MM.1S (cell line): ENCODE results near the gene CNIH3.

Experiments
- DNase-seq: peaks from one replicate; pipeline ENCODE4 v3.0.0-alpha.2; 2015
- H2AFZ ChIP-seq: fragments of 300-600 bp; sonication (generic); 2 replicates; pipeline ENCODE4 v1.6.0; 2016; ENCODE audit warnings: antibody characterized with exemption, low read length
- H3F3A ChIP-seq: fragments of 300-600 bp; sonication (generic); 2 replicates; pipeline ENCODE4 v1.6.1; 2016; ENCODE audit warnings: mild to moderate bottlenecking, antibody characterized with exemption, low read length, moderate library complexity, mixed read lengths; ENCODE audit not compliant: insufficient read depth
- H3K27ac ChIP-seq: fragments of 300-600 bp; sonication (generic); 2 replicates; pipeline ENCODE4 v1.5.1; 2016; ENCODE audit warnings: mild to moderate bottlenecking, low read length
- H3K27me3 ChIP-seq: fragments of 300-600 bp; sonication (generic); replicated peaks from 2 replicates; pipeline ENCODE4 v1.6.0; 2016; ENCODE audit warnings: low read length; ENCODE audit not compliant: insufficient read depth
- H3K36me3 ChIP-seq: fragments of 300-600 bp; sonication (generic); replicated peaks from 2 replicates; pipeline ENCODE4 v1.6.1; 2016; ENCODE audit warnings: mild to moderate bottlenecking, low read length, mixed read lengths; ENCODE audit not compliant: insufficient read depth
- H3K4me1 ChIP-seq: fragments of 300-600 bp; sonication (generic); 2 replicates; pipeline ENCODE4 v1.6.1; 2016; ENCODE audit warnings: low read length, mixed read lengths
- H3K4me2 ChIP-seq: fragments of 300-600 bp; sonication (generic); 2 replicates; pipeline ENCODE4 v1.6.0; 2016; ENCODE audit warnings: low read depth, low read length
- H3K4me3 ChIP-seq: fragments of 300-600 bp; sonication (generic); 2 replicates; pipeline ENCODE4 v1.5.1; 2016; ENCODE audit warnings: low read length, mixed read lengths
- H3K79me2 ChIP-seq: fragments of 300-600 bp; sonication (generic); 2 replicates; pipeline ENCODE4 v1.6.1; 2016; ENCODE audit warnings: mixed run types, low read length, mixed read lengths
- H3K9ac ChIP-seq: fragments of 300-600 bp; sonication (generic); 2 replicates; pipeline ENCODE4 v1.6.1; 2016; ENCODE audit warnings: low read length, mixed read lengths
- H3K9me2 ChIP-seq: fragments of 300-600 bp; sonication (generic); replicated peaks from 2 replicates; pipeline ENCODE4 v1.6.1; 2016; ENCODE audit warnings: mild to moderate bottlenecking, low read length, mixed read lengths; ENCODE audit not compliant: insufficient read depth
- H3K9me3 ChIP-seq: fragments of 300-600 bp; sonication (generic); replicated peaks from 2 replicates; pipeline ENCODE4 v1.6.1; 2016; ENCODE audit warnings: mild to moderate bottlenecking, low read length, mixed read lengths; ENCODE audit not compliant: insufficient read depth
- H4K20me1 ChIP-seq: fragments of 300-600 bp; sonication (generic); 2 replicates; pipeline ENCODE4 v1.6.1; 2016; ENCODE audit warnings: mild to moderate bottlenecking, low read length, moderate library complexity, mixed read lengths; ENCODE audit not compliant: insufficient read depth
- CTCF ChIP-seq: fragments of 300-600 bp; sonication (generic); IDR thresholded peaks from 2 replicates; pipeline ENCODE4 v1.5.1; 2016; ENCODE audit warnings: antibody characterized with exemption, low read length, mixed read lengths
- EZH2 ChIP-seq: fragments of 300-600 bp; sonication (generic); optimal IDR thresholded peaks from 2 replicates; pipeline ENCODE3; 2017; ENCODE audit warnings: low read depth, mild to moderate bottlenecking, antibody characterized with exemption, low read length, mixed read lengths
- EZH2phosphoT487 ChIP-seq: fragments of 300-600 bp; sonication (generic); IDR thresholded peaks from 2 replicates; pipeline ENCODE4 v1.6.1; 2018; ENCODE audit warnings: antibody characterized with exemption, low read length

The CNIH3 gene

GRCh38 chr1:224607188-224608148 is 8.6 kb upstream of the CNIH3 start:
- H2AFZ ChIP-seq = no peak overlapping the region
- TF ChIP-seq EZH2 (no peak), EZH2phosphoT487 (no peak), CTCF (no peak)
- H3K27me3 ChIP-seq = no peaks in the 10 kb centered on the region
- no peak overlapping the region for H3K4me3 ChIP-seq
- no peaks in the 10 kb centered on the region for H3K9me3 ChIP-seq
- no peaks in the 10 kb centered on the region for H3K9me2 ChIP-seq
- no peaks in the 10 kb centered on the region for H3K79me2 ChIP-seq
- no peak for DNase-seq
- H3K4me2 ChIP-seq = no peak overlapping the region
- no peak overlapping the region for H3K9ac ChIP-seq
- H3K4me1 ChIP-seq = no peaks in the 10 kb centered on the region
- H3K36me3 ChIP-seq = no peaks in the 10 kb centered on the region
- no peak overlapping the region for H3K27ac ChIP-seq
- H4K20me1 ChIP-seq = no peaks in the 10 kb centered on the region
- H3F3A ChIP-seq = no peaks in the 10 kb centered on the region

- H3F3A ChIP-seq = no peaks in the 10 kb centered on the region
- no peaks in the 10 kb centered on the region for H3K4me1 ChIP-seq
- no peaks in the 10 kb centered on the region for H3K79me2 ChIP-seq
- H3K9me2 ChIP-seq = no peaks in the 10 kb centered on the region
- H3K4me2 ChIP-seq = no peak overlapping the region
- H4K20me1 ChIP-seq = no peaks in the 10 kb centered on the region
- TF ChIP-seq CTCF = no peak
- no peak for TF ChIP-seq EZH2
- TF ChIP-seq EZH2phosphoT487 = no peak
- H3K9me3 ChIP-seq = no peaks in the 10 kb centered on the region
- H3K27me3 ChIP-seq = no peaks in the 10 kb centered on the region
- no peak overlapping the region for H3K27ac ChIP-seq
- no peak overlapping the region for H3K4me3 ChIP-seq
- H3K36me3 ChIP-seq = no peaks in the 10 kb centered on the region
- no peak overlapping the region for H3K9ac ChIP-seq
- H2AFZ ChIP-seq = no peak overlapping the region
- DNase-seq = no peak
Measured at GRCh38 chr1:224609333-224609732, 6.8 kb upstream of the CNIH3 start.

GRCh38 chr1:224612246-224612645 is 3.9 kb upstream of the CNIH3 start:
- TF ChIP-seq CTCF (no peak), EZH2phosphoT487 (no peak), EZH2 (no peak)
- no peaks in the 10 kb centered on the region for H3K9me3 ChIP-seq
- no peak overlapping the region for H3K27ac ChIP-seq
- H3K4me2 ChIP-seq = no peak overlapping the region
- H3K36me3 ChIP-seq = no peaks in the 10 kb centered on the region
- no peaks in the 10 kb centered on the region for H4K20me1 ChIP-seq
- H2AFZ ChIP-seq = no peak overlapping the region
- H3K9me2 ChIP-seq = no peaks in the 10 kb centered on the region
- H3K4me3 ChIP-seq = no peak overlapping the region
- no peaks in the 10 kb centered on the region for H3F3A ChIP-seq
- H3K79me2 ChIP-seq = no peaks in the 10 kb centered on the region
- no peaks in the 10 kb centered on the region for H3K4me1 ChIP-seq
- H3K27me3 ChIP-seq = no peaks in the 10 kb centered on the region
- no peak for DNase-seq
- no peak overlapping the region for H3K9ac ChIP-seq
